PFSK-1 (cell line): ENCODE results near the gene ITGAE.

Experiments
- FOXP2 ChIP-seq: optimal IDR thresholded peaks from 2 replicates; pipeline ENCODE3; 2011; ENCODE audit warnings: borderline replicate concordance, control low read depth, inconsistent platforms; ENCODE audit not compliant: insufficient read depth; ENCODE audit errors: extremely low read length, extremely low read depth
- POLR2AphosphoS5 ChIP-seq: IDR thresholded peaks from 2 replicates; pipeline ENCODE4 v1.6.1; 2012; ENCODE audit warnings: low read depth, mild to moderate bottlenecking, control low read depth, low read length, moderate library complexity
- SIN3A ChIP-seq: IDR thresholded peaks from 2 replicates; pipeline ENCODE4 v1.6.1; 2012; ENCODE audit warnings: mild to moderate bottlenecking, low read length, moderate library complexity, borderline replicate concordance; ENCODE audit not compliant: insufficient read depth
- TAF1 ChIP-seq: IDR thresholded peaks from 2 replicates; pipeline ENCODE4 v1.6.1; 2012; ENCODE audit warnings: low read length, control low read depth, borderline replicate concordance; ENCODE audit not compliant: insufficient read depth
- TF ChIP-seq, protein P1 (sequence below), 2 experiments: IDR thresholded peaks; 2 replicates each; pipeline versions ENCODE4 v1.6.1 to v1.8.0; 2011 to 2012; ENCODE audit warnings: low read depth in 2 of 2, low read length in 2 of 2, control low read depth in 1 of 2, inconsistent platforms in 1 of 2, mild to moderate bottlenecking in 1 of 2, moderate library complexity in 1 of 2; ENCODE audit not compliant: insufficient read depth in 1 of 2

ITGAE gene

DNA sequence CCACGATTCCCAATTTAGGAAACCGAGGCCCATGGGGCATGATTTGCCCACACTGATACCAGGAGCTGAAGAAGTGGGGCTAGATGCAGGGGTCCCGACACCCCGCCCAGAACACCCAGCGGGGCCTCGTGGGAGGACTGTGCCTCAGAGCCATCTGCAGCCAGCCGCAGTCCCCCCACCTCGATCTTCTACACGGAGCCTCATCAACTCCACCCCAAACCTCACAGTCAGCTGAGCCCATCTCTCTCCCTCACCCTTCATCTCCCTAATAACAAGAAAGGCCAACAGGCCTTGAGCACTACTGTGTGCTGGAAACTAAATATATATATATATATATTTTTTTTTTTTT is 4.2 kb downstream of the ITGAE start:
- TF ChIP-seq TAF1 (no peak), SIN3A (no peak)
- TF ChIP-seq, protein P1, sequence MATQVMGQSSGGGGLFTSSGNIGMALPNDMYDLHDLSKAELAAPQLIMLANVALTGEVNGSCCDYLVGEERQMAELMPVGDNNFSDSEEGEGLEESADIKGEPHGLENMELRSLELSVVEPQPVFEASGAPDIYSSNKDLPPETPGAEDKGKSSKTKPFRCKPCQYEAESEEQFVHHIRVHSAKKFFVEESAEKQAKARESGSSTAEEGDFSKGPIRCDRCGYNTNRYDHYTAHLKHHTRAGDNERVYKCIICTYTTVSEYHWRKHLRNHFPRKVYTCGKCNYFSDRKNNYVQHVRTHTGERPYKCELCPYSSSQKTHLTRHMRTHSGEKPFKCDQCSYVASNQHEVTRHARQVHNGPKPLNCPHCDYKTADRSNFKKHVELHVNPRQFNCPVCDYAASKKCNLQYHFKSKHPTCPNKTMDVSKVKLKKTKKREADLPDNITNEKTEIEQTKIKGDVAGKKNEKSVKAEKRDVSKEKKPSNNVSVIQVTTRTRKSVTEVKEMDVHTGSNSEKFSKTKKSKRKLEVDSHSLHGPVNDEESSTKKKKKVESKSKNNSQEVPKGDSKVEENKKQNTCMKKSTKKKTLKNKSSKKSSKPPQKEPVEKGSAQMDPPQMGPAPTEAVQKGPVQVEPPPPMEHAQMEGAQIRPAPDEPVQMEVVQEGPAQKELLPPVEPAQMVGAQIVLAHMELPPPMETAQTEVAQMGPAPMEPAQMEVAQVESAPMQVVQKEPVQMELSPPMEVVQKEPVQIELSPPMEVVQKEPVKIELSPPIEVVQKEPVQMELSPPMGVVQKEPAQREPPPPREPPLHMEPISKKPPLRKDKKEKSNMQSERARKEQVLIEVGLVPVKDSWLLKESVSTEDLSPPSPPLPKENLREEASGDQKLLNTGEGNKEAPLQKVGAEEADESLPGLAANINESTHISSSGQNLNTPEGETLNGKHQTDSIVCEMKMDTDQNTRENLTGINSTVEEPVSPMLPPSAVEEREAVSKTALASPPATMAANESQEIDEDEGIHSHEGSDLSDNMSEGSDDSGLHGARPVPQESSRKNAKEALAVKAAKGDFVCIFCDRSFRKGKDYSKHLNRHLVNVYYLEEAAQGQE (IDR thresholded peaks at IDR 0.05; ENCODE audit: insufficient read depth in 1 of 2, low read depth in 2 of 2, low read length in 2 of 2) = no peak

DNA sequence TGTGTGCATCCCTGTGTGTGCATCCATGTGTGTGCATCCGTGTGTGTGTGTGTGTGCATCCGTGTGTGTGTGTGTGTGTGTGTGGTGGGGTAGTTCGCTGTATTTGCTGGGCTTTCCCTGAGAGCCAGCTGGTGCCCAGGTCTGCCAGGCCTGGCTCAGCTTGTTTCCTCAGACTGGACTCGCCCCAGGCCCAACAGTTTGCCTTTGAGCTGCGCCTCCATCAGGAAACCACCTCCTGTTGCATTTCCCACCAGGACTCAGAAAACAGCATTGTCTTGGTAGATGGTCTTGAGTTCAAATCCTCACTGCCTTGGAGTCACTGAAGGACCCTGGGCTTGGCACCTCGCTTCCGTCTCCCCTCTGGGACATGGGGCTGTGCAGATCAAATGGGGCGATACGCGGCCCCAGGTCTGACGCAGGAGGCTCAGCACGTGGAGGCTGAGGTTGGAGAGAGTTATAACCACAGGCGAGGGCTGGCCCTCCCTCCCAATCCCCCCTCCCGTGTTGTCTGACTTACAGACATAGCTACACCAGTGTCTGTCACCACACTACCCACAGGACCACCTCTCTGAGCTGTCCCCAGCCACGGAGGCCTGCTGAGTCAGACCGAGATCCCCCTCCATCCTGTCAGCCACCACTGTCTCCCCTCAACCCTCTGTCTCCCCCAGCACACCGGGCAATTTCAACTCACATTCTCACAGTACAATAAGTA is 4.7 kb downstream of the ITGAE start:
- no peak for TF ChIP-seq POLR2AphosphoS5
- no peak for TF ChIP-seq FOXP2
- no peak for TF ChIP-seq SIN3A
- TF ChIP-seq TAF1 = no peak
- TF ChIP-seq, protein P1 (IDR thresholded peaks at IDR 0.05; ENCODE audit: insufficient read depth in 1 of 2, low read depth in 2 of 2, low read length in 2 of 2) = no peak

DNA sequence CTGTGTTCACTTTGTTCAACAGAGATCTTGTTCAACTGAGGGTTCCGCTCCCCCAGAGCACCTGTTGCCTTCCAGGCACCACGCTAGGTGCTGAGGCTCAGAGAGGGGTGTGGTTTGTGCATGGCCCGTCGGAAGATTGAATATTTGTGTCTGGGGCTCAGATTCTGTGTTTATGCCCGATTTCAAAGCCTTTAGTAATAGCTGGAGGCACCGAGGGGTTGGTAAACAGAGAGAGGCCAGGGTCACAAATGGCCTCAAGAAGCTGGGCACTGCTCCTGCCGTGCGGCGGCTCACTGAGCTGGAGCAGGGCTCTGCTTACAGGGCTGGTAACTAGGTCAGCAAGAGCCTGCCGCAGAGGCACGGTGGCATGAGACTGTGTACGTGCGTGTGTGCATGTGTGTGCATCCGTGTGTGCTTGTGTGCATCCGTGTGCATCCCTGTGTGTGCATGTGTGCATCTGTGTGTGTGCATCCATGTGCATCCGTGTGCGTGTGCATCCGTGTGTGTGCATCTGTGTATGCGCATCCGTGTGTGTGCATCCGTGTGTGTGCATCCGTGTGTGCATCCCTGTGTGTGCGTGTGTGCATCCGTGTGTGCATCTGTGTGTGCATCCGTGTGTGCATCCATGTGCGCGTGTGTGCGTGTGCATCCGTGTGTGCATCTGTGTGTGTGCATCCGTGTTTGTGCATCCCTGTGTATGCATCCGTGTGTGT is 5.4 kb downstream of the ITGAE start:
- no peak for TF ChIP-seq POLR2AphosphoS5
- TF ChIP-seq SIN3A = no peak

DNA sequence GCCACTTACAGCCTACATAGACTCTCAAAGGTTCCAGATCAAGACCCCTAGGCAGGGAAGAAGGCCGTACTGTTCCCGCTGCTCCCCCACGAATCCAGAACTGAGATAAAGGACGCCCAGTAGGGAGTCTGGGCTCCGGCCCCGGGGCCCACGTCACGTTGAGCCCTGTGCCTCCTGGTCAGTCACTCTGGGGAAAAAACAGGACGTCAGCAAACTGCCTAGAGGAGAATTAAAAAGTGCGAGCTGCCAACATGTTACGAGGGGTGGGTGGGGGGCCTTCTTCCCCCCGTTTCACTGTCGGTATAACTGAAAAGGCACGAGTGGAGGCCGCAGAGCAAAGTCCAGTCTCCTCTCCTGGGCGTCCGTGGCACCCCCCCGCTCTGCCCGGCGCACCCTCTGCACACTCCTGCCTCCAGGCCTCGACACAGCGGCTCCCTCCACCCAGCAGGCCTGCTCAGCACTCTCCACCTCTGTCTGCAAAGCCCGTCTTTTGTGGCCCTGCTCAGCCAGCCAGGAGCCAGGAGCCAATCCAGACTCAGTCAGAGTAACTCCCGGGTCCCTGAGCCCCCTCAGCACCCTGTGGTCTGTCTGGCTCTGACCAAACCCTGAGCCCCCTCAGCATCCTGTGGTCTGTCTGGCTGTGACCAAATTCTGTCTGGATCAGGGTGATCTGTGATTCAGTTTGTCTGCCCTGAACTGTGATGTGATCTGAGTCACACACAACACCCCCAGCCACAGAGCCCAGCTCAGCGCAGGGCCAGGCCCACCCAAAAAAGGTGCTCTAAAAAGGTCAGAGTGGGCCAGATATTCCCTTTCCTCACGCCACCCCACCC is 6.2 kb downstream of the ITGAE start:
- TF ChIP-seq FOXP2 (no peak), POLR2AphosphoS5 (no peak), TAF1 (no peak)
- TF ChIP-seq, protein P1 (IDR thresholded peaks at IDR 0.05; ENCODE audit: insufficient read depth in 1 of 2, low read depth in 2 of 2, low read length in 2 of 2) = no peak

DNA sequence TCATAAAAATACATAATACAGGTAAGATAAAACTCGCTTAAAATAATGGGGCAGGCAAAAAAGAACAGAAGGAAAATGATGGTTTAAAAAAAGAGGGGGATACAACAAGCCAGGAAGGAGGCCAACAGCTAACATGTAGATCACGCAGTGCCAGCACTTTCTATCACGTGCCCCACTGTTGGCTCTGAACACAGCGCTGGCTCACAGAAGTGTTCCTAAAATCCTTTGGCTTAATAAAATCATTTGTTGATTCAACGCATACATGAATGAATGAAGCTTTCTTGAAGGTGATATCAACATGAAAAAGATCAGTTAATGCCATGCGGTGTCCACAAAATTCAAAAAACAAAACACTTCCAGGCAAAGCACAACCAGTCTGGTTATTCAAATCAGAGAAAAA is 8.5 kb downstream of the ITGAE start:
- TF ChIP-seq, protein P1 (IDR thresholded peaks at IDR 0.05; ENCODE audit: insufficient read depth in 1 of 2, low read depth in 2 of 2, low read length in 2 of 2) = no peak
- no peak for TF ChIP-seq POLR2AphosphoS5
- TF ChIP-seq SIN3A = no peak
- TF ChIP-seq TAF1 = no peak
- no peak for TF ChIP-seq FOXP2
